GM21526 (cell line): ENCODE measurements around the gene LAMA3.
"Not testable (repeated sequence)": the region's sequence is repeated elsewhere in the genome, so short reads cannot be mapped to it uniquely, and the experiment has no call there.

Experiments
- ATAC-seq: cut with Tn5 transposase; IDR thresholded peaks from one replicate; pipeline ENCODE4 v1.9.1; 2021; ENCODE audit warnings: moderate library complexity; ENCODE audit not compliant: unreplicated experiment, low FRiP score

Gene LAMA3

DNA sequence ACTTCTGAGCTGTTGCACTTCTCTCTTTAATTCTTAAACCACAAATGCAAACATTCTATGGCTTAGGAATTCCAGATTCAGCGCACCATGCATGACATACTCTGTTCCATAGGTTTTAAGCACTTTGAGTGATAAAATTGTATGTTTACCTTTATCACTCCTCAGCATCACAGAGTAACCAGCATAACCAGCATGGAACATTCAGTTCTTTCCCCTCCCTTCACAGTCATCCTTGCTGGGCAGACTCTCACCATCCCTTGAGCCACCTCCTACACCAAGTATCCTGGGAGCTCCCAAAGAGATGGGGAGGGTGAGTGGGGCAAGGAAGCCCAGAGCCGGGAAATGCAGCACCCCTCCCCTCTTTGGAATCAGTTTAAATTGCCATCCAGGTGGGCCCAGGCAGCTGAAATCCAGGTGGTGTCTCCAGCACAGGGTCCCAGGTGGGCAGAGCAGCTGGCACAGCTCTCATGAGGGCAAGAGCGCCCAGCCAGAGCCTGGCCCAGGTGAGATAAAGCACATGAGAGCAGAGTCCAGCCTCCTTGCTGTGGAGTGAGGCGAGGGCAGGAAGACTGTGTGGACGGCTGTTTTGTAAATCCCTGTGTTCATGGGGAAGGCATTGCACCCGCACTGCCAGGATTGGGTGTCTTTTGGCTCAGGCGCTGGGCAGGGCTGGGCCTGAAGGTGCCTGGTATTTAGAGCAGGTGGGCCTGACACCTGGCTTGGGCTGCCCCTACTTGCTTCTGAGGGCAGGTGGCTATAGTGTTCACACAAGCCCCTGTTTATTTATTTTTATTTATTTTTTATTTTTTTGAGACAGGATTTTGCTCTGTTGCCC, 36.8 kb downstream of the LAMA3 start:
- no peak for ATAC-seq

DNA sequence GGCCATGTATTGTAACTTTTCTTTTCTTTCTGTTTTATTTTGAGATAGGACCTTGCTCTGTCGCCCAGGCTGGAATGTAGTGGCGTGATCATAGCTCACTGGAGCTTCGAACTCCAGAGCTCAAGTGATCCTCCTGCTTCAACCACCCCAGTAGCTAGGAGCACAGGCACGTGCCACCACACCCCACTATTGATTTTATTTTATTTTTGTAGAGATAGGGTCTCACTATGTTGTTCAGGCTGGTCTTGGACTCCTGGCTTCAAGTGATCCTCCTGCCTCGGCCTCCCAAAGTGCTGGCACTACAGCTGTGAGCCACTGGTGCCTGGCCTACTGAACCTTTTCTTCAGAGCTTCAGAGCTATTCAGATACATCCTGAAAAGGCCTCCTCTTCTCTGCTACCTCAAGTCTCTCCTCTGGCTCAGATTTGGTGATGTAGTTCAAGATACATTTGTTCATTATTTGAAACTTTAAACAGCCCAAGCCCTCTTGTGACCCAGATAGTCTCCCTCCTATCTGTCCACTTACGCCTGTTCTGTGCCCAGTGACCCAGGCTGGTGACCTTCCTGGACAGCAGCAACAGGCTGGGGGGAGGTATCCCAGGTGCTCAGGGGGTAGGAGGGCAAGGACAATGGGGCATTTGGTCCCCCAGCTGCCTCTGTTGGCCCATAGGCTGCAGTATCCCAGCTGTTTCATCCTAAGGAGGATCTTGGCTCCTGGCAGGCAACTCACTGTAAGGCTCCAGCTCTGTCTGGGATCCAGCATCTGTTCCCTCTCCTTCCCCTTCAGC, 38.6 kb downstream of the LAMA3 start:
- no peak for ATAC-seq

DNA sequence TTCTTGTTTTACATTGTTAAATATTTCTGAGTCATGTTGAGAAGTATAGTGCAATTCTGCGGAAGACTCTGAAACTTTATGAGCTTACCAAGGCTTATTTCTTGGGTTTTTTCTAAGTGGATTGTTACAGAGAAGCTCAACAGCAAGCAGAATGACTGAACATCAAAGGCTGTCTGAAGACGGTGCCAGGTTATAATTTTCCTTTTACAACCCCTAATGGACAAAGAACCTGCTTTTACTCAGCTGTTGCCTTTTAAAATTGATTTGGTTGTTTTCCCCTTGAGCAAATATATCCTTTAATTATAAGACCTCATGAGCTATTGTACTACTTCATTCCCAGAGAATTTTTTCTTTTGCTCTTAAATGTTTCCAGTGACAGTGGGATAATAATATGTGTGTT, 41.6 kb downstream of the LAMA3 start:
- ATAC-seq = no peak

DNA sequence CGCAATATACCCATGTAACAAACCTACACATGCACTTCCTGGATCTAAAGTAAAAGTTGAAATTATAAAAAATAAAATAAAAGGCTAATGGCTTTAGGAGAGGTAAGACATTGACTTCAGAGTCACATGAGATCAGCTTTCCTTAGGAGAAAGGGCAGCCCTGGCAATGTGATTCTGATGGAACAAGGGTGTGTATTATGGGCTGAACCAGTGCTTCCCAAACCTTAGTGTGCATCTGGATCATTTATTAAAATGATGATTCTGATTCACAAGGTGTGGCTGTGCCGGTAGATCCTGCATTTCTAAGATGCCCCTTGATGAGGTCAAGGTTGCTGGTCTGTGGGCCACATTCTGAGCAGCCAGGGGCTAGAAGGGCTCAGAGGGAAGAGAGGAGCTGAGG, 42.6 kb downstream of the LAMA3 start:
- no peak for ATAC-seq

DNA sequence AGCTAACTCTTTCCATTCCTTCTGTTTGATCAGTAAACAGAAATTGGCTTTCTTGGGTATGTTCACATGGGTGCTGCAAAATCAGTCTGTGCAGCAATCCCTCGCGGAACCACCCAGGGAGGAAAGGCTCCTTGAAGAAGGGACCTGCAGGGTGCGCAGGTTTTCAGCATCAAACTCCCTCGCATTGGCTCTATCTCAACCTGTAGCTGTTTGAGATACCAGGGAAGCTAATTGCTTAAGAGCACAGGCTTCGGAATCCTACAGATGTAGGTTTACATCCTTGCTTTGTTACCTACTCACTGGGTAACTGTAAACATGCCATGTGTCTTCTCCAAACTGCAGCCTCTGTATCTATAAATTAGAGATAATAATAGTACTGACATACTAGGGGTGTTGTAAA, 43.2 kb downstream of the LAMA3 start:
- no peak for ATAC-seq

DNA sequence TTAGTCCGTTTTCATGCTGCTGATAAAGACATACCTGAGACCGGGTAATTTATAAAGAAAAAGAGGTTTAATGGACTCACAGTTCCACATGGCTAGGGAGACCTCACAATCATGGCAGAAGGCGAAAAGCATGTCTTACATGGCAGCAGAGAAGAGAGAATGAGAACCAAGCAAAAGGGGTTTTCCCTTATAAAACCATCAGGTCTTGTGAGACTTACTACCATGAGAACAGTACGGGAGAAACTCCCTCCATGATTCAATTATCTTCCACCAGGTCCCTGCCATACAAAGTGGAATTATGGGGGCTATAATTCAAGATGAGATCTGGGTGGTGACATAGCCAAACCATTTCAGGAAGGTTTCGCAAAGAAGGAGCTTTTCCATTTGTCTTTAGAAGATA, 44.0 kb downstream of the LAMA3 start:
- not testable (repeated sequence) for ATAC-seq

DNA sequence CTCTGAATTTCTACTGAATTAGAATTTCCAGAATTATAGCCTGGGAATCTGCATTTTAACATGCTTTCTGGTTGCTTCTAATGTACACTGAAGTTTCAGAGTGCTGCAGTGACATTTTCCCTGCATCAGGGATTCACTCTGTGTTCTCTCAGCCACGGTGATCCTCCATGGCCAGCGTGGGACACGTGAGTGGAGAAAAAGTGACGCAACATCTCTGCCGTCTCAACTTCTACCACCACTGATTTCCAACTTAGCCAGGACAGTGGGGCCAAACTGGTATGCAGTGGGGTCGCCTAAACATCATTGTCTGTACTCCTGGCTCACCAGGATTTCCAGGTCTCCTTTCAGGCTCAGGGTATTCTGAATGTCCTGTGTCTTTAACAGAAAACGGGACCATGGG, 44.6 kb downstream of the LAMA3 start:
- ATAC-seq = no peak

DNA sequence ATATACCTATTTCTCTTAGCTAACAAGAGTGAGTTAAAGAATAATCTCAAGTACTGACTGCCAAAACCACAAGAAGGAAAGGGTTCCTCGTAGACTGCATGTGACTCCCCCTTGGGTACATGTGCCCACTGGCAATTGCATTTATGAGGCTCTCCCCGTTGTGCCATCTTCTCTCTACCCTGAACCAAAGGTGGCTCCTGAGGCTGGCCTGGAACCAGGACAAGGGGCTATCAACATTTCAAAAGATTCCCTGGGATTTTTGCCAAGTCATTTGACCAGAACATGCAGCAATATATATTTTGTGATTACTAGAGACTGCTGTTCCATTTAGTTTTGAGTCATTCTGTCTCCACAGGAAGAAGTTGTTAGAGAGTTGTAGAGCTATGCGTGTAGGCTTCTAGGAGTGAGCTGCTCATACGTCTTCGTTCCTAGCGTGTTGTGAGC, 45.8 kb downstream of the LAMA3 start:
- no peak for ATAC-seq

DNA sequence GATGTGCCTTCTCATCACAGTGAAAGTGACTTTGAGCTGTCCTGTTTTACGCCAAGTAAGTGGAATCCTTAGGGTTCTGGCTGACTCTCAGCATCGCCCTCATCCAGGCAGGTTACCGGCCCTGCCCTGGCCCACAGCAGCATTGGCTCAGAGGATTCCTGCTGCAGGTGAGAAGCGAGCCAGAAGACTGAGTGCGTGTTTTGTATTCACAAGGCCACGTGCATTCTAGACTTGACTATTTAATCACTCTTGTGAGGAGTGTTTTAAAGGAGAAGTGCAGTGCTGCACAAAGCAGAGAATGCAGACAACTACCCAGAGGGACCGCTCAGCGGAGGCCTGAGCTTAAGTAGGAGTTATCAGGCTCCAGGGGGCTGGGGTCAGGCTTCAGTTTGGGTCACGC, 48.3 kb downstream of the LAMA3 start:
- no peak for ATAC-seq

DNA sequence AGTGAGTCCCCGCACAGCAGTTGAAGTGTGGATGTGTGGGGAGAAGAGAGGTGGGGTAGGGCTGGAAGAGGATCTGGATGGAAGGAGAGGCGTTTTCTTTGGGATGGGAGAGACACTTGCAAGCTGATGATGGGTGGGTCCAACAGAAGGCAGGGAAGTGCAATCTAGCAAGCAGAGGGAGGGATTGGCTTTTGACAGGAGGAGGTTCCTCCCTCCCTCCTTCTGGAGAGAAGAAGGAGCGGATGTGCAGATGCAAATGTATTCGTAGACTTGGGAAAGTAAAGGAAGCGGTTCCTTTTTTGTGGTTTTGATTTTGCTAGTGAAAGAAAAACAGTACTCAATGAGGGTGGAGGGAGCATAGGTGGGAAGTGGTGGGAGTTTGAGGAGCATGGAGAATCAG, 48.9 kb downstream of the LAMA3 start:
- no peak for ATAC-seq

DNA sequence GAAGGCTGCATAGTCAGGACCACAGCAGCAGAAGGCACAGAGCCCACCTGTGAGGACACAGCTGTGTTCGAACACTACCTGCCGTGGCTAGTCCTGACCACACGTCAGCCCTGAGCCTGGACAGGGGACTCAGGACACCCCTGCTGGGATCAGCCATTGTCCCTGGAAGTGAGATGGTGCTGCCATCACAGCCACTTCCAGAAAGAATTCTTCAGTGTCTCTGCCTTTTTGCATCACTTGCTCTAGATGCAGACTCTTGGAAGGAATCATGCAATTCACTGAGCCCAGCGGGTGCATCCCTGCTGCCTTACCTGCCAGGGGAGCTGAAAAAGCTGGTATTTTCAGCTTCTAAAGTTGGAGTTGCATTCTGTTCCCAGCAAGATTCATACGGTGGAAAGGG, 49.3 kb downstream of the LAMA3 start:
- ATAC-seq = no peak

DNA sequence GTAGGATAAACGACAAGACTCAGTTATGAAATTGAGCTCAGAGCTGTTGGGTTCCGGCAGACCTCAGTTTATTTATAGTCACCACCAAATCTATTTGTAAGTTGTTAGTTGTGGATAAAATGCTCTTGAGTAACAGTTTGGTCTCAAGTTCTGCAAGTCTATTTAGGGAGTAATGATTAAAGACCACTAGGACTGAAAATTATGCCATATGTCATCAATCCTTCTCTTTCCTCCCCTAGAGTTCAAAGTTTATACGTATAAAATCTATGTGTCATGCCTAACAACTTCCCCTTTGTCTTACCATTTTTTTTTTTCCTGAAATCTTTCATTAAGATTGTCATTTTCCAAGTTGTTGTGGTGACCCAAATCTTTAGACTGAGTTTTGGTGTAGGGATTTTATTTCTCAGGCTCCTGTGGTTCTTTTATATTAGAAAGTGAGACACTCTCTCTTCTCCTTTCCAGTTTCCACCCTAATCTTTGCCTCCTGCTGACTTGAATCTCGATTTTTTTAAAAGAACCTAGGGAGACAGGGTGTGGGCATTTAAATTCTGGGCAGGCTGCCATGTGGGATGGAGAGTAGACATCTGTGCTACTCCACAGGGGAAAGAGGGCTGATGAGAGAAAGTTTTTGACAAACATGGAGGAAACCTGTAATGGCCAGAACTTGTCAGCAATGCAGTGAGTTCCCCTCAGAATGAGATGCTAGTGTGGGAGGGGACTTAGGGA, 51.0 kb downstream of the LAMA3 start:
- ATAC-seq = no peak

DNA sequence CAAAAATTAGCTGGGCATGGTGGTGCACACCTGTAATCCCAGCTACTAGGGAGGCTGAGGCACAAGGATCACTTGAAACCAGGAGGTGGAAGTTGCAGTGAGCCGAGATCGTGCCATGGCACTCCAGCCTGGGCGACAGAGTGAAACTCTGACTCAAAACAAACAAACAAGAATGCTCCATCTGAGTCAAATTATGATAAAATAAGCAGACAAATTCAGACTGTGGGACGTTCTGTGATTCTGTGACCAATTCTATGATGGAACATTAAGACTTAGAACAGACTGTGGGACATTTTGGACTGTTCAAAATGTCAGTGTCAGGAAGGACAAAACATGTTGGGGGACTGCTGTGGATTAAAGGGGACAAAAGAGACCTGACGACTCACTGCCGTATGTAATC, 52.7 kb downstream of the LAMA3 start:
- ATAC-seq = not testable (repeated sequence)

DNA sequence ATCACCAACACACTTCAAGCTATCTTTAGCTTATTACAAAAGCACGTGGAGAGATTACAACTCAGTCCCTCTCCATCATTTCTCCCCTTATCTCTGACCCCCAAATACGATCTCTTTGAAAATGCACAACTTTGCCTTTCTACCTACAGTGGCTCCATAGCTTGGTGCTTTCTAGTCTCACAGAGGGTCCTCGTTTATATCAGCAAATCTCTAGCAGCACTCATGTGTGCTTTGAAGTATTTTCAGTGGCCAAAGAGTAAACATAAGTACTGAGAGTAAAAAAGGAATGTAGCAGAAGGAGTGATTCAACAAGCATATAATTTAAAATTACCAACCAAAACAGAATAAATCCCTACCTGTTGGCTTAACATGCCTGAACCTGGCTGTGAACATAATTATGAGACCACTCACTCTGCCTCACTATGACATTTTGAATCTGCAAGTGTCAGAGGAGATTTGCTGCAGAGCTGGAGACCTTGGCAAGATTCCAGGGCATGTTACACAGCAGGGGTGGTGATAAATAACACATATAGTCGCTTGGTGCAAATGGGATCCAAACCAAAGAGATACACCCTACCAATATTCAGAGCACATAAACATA, 54.6 kb downstream of the LAMA3 start:
- ATAC-seq = no peak

DNA sequence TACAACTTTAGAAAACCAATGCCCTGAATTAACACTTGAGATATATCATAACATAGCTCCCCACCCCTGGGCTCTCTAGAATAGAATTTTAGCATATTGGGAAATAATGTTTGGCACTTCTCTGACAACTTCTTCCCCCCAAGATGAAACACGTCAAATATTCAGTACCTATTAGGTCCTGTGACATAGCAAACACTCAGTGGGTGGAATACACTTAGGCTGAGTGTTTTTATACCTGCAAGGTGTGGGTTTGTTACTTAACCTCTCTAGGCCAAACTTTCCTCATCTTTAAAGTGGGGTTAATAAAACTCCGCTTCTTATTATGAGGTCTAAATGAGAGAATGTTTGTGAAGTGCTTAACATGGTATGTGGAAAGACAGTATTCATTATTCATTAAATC, 56.1 kb downstream of the LAMA3 start:
- no peak for ATAC-seq

DNA sequence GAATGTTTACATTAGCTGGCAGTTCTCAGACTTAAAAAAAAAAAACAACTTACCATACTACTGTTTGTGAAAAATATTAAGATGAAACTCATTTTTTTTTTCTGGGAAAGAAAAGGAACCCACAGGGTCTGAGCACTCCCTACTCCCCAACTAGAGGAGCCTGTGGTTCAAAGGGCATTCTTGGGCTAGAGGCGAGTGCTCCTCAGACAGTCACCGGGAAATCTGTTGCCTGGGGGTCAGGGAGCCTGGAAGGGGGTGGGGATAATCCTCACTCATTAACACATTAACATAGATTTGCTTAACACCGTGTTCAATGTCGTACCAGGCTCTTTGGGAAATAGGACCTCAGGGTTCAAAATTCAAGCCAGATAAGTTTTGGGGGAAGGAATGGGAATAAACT, 57.6 kb downstream of the LAMA3 start:
- no peak for ATAC-seq

DNA sequence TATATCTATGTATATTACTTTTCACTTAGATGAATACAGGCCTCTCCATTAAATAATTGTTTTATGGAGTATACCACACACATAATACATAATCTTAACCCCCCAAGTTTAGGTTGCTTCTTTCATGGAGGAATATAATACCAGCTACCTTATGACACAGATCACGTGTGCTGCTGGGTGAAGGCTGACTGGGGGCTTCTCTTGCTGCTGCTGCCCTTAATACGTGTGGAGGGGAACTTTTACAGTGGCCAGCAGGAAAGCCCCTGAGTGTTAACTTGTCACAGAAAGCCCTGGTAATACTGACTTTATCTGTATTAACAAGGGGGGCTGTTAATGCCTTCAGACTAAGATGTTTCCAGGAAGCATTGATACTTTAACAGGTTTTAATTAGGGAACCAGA, 63.1 kb downstream of the LAMA3 start:
- no peak for ATAC-seq

DNA sequence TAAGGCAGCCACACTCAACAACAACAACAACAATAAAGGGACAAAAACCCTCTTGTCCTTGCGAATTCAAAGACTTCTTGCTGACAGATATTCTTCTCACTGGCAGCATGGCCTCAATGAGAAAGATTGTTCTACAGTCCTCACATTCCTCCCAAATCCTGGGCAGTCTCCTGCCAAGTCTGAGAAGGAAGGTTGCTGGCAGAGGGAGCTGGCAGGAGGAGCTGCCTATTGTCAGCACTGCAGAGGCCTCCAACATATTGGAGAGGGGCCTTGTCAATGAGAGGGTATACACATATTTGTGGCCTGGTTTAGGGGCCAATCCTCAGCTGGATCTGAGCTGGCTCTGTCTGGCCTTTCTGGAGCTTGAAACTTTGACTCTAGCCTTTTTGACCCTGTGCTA, 63.5 kb downstream of the LAMA3 start:
- no peak for ATAC-seq

DNA sequence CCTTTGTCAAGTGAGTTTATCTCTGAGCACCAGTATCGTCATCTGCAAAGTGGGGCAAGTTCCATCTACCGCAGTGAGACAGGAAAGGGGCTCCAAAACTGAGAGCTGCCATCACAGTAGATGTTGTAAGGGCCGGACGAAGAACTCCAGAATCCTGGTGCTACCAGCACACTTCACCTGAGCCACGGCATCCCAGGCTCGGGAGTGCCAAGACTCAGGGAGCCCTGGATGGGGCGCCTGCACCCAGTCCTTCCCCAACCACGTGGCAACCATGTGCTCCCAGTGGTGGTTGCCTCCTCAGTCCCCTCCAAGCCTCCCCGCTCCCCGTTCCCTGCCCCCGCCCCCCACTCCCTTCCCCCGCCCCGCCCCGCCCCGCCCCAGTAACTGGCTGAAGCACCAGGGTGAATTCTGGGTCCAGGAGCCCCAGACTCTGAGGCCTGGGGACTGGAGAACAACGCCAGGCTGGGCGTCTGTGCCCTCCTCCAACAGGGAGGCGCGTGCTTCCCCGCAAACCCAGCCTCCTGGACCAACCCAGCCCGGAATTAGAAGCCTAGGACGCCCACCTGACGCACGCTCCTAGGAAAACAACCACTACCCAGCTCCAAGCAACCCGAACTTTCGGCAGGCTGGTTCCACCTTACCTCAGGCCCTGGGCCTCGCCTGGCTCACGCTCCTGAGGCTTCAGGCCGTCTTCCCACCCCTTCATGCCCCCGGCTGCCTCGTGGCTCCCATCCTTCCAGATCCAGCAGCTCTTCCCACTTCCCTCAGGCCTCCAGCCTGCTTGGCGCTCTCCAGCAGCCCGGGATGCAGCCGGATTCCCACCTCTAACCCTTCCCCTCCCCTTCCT, 67.6 kb downstream of the LAMA3 start:
- no peak for ATAC-seq

DNA sequence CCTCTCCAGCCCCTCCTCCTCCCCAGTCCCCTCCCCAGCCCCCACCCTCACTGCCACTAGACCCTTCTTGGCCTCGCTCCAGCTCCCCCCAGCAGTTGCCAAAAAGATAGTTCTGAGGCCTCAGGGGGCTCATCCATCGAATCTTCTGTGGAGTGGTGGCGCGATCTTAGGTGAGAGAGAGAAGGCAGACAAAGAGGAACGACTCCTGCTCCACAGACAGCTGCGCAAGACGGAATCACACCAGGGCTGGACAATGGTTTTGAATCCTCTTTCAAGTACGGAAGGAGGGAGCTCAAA, 68.1 kb downstream of the LAMA3 start:
- no peak for ATAC-seq
